GM12874 (cell line): Measurements from ENCODE around the gene CACNA2D3.

ENCODE experiments used
- CTCF ChIP-seq: IDR thresholded peaks from 2 replicates; pipeline ENCODE4 v1.5.1; 2011; ENCODE audit warnings: low read depth, mild to moderate bottlenecking, control low read depth, low read length, moderate library complexity; ENCODE audit not compliant: insufficient read depth

CACNA2D3 gene

GRCh38 chr3:54706738-54707137 is 584.4 kb downstream of the CACNA2D3 start:
- TF ChIP-seq CTCF = no peak

GRCh38 chr3:54709785-54710184 is 587.4 kb downstream of the CACNA2D3 start:
- no peak for TF ChIP-seq CTCF

- TF ChIP-seq CTCF = no peak
Observed at GRCh38 chr3:54710954-54711353, 588.6 kb downstream of the CACNA2D3 start.

GRCh38 chr3:54712539-54712938 is 590.2 kb downstream of the CACNA2D3 start:
- TF ChIP-seq CTCF = no peak

GRCh38 chr3:54713031-54713430 is 590.7 kb downstream of the CACNA2D3 start:
- no peak for TF ChIP-seq CTCF

GRCh38 chr3:54713455-54713854 is 591.1 kb downstream of the CACNA2D3 start:
- no peak for TF ChIP-seq CTCF

GRCh38 chr3:54714035-54714434 is 591.7 kb downstream of the CACNA2D3 start:
- TF ChIP-seq CTCF = no peak

- TF ChIP-seq CTCF = no peak
Observed at GRCh38 chr3:54717506-54717905, 595.2 kb downstream of the CACNA2D3 start.
